ENCODE data around the gene ACBD5.
"Not testable (repeated sequence)": the region's sequence is repeated elsewhere in the genome, so short reads cannot be mapped to it uniquely, and the experiment has no call there.

The ACBD5 gene

GRCh38 chr10:27241010-27241651, 534 bp upstream of the ACBD5 start:
- DNase-seq, result peak; percentile 8

DNA sequence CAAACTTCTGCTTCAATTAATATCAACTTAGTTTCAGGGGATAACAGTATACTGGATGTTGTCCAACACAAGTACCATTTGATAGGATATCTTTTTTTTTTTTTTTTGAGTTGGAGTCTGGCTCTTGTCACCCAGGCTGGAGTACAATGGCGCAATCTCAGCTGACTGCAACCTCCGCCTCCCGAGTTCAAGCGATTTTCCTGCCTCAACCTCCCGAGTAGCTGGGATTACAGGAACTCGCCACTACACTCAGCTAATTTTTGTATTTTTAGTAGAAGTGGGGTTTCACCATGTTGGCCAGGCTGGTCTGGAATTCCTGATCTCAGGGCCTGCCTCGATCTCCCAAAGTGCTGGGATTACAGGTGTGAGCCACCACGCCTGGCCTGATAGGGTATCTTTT, 3.1 kb downstream of the ACBD5 start:
- not testable (repeated sequence) for DNase-seq

DNA sequence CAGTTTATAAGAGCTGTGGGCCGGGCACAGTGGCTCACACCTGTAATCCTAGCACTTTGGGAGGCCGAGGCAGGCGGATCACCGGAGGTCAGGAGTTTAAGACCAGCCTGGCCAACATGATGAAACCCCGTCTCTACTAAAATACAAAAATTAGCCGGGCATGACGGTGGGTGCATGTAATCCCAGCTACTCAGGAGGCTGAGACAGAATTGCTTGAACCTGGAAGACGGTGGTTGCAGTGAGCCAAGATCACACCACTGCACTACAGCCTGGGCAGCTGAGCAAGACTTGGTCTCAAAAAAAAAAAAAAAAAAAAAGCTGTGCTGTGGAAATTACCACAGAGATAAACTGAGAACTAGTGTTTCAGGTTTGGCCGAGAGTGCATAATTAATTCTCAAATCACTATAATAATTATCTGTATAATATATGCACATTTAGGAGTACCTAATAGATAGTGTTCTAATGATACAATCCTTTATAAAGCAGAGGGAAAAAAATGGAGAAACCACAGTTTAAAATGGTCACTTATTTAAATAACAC, 3.9 kb downstream of the ACBD5 start:
- not testable (repeated sequence) for DNase-seq

DNA sequence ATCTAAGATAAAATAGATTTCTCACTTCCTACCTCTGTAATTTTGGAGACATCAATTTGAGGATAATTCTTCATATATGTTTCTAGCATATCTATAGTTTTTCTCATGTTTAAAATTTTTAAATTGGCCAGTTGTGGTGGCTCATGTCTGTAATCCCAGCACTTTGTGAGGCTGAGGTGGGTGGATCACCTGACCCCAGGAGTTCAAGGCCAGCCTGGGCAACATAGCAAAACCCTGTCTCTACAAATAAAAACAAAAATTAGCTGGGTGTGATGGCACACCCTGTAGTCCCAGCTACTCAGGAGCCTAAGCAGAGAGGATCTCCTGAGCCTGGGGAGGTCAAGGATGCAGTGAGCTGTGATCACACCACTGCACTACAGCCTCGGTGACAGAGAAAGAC, 4.9 kb downstream of the ACBD5 start:
- no peak for DNase-seq

DNA sequence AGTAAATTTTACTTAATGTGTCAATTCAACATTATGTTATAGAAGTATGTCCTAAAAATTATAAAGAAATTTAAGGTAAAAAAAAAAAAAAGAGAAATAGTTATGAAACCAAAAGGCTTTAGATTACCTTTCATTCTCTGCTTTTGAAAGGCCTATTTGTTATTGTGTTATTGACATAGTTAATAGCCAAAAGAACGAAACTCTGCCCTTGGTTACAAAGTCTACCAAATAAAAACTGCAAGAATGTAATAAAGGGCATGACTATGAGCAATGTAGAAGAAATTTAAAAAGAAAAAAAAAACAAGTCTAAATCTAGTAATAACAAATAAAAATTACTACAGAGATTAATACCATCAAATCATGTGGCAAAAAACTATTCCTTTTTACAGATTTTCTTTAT, 10.6 kb downstream of the ACBD5 start:
- DNase-seq, result no peak

DNA sequence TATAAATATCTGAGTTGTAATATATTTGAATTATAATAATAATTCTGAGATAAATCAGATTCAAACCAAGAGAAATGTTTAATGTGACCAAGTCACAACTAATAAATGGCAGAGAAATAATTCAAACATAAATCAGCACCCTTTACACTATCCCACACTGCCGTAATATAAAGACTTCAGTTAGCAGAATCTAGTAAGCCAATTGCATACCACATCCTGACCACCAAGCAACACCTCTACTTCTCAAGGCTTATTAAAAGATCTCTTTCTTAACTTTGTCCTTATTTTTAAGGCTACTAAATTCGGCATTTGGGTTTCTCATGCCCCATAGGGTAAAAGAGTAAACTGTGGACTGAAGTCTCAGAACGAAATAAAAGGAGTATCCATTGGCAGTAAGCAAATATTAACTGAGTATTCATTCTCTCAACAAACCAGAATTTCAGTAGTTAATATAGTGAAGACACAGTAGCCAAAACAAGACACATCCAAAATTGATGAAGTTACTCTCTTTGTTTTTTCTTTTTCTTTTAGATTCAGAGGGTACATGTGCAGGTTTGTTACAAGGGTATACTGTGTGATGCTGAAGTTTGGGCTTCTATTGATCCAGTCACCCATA, 14.8 kb downstream of the ACBD5 start:
- no peak for DNase-seq

- DNase-seq, result no peak
Measured at GRCh38 chr10:27225011-27225590, 15.5 kb downstream of the ACBD5 start.

DNA sequence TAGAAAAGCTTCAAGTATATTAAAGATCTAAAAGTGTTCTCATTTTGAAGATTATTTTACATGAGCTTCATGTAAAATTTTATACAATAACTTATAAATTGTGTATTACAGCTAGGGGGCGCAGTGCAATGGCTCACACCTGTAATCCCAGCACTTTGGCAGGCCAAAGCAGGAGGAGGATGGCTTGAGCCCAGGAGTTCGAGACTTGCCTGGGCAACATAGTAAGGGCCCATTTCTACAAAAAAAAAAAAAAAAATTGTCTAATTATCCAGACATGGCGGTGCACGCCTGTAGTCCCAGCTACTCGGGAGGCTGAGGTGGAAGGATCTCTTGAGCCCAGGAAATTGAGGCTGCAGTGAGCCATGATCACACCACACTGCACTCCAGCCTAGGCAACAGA, 16.6 kb downstream of the ACBD5 start:
- DNase-seq, result no peak

DNA sequence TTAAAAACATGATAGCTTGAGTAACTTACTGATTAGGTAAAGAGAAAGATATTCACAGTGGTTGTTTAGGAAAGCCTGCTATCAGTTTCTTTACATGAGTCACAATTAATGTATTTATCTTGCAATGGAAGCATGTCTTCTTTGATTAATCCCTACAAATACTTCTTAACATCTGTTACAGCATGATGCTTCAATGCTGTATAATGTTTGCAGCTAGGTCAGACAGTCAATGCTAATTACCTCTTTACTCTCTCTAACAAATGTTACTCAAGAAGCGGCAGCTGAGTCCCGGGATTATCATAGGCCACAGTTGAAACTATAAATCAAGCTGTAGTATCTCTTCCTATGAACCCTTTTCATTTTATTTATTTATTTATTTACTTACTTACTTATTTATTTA, 33.2 kb downstream of the ACBD5 start:
- no peak for DNase-seq

DNA sequence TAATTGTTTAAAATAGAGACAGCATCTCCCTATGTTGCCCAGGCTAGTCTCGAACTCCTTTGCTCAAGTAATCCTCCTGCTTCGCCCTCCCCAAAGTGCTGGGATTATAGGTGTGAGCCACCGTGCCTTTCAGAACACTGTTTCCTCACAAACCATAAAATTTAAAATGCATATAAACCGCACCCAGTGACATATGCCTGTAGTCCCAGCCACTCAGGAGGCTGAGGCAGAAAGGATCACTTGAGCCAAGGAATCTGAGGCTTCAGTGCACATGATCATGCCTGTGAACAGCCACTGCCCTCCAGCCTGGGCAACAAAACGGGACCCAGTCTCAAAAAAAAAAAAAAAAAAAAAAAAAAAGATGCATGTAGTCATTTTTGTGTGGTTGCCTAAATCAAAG, 36.8 kb downstream of the ACBD5 start:
- DNase-seq, result no peak

GRCh38 chr10:27197980-27198620, 42.5 kb downstream of the ACBD5 start:
- DNase-seq, result peak; percentile 1

GRCh38 chr10:27192284-27192683, 48.3 kb downstream of the ACBD5 start:
- no peak for DNase-seq

DNA sequence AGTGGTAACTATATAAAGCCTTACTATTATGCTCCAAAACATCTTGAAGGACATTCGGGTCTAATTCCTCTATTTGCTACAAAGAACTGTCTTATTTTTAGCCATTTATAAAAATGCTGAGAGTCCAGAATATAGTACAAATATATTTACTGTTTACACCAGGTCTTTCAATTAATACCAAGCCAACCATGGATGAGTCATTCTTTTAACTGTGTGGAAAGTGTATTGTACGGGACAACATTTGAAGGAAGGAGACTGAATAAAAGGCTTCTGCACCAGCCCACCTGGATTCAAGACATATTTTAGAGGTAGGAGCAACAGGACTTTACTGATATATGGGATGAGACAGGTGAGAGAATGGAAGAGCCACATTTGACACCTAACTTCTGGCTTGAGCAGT, 50.1 kb downstream of the ACBD5 start:
- no peak for DNase-seq

DNA sequence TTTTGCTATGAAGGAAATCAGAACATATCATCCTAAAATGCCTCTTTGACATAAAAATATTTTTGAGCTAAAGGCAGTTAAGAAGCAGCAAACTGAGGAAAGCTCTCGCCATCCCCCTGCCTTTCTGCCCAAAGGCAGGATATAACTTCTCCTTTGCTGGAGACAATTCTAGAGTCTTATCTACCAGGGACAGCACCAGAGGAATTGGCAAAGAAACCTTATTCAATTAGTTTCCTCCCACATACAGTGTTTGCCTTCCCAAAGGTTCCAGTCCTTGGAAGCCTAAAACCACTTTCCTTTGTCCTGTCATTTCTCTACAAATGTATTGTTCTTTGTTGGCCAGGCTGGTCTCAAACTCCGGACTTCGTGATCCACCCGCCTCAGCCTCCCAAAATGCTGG, 51.7 kb downstream of the ACBD5 start:
- no peak for DNase-seq

- no peak for DNase-seq
Measured at GRCh38 chr10:27188259-27188658, 52.3 kb downstream of the ACBD5 start.

GRCh38 chr10:27169849-27170248, 70.7 kb downstream of the ACBD5 start:
- no peak for DNase-seq

- no peak for DNase-seq
Measured at GRCh38 chr10:27158421-27158820, 82.2 kb downstream of the ACBD5 start.

GRCh38 chr10:27157150-27157549, 83.4 kb downstream of the ACBD5 start:
- DNase-seq, result no peak

DNA sequence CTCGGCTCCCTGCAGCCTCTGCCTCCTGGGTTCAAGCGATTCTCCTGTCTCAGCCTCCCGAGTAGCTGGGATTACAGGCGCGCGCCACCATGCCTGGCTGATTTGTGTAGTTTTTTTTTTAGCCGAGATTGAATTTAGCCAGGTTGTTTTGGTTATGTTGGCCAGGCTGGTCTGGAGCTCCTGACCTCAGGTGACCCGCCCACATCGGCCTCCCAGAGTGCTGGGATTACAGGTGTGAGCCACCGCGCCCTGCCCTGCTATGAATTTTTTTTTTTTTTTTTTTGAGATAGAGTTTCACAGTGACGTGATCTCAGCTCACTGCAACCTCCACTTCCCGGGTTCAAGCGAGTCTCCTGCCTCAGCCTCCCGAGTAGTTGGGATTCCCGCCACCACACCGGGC, 84.0 kb downstream of the ACBD5 start:
- DNase-seq, result not testable (repeated sequence)

- peak; percentile 39 for DNase-seq
Measured at GRCh38 chr10:27155066-27155754, 85.4 kb downstream of the ACBD5 start, which contains the start of gene MASTL. TSS of gene MASTL (plus strand) at chr10:27155352. CDS start at chr10:27155427, 75 bp downstream.

- DNase-seq, result no peak
Measured at GRCh38 chr10:27153845-27154193, 86.8 kb downstream of the ACBD5 start.

- DNase-seq, result no peak
Measured at GRCh38 chr10:27153329-27153728, 87.3 kb downstream of the ACBD5 start.

- DNase-seq, result no peak
Measured at GRCh38 chr10:27152687-27153086, 87.9 kb downstream of the ACBD5 start.
